ENCODE data around the gene HSPD1. TPM values are rescaled to one million over a fixed set of nuclear protein-coding genes. Genes with fewer than 3 reads are reported as not detected.

Gene HSPD1
- total and polyA plus RNA-seq, 5 donors from 2014 or later = 81.1 to 183 (median 99.9) TPM

DNA sequence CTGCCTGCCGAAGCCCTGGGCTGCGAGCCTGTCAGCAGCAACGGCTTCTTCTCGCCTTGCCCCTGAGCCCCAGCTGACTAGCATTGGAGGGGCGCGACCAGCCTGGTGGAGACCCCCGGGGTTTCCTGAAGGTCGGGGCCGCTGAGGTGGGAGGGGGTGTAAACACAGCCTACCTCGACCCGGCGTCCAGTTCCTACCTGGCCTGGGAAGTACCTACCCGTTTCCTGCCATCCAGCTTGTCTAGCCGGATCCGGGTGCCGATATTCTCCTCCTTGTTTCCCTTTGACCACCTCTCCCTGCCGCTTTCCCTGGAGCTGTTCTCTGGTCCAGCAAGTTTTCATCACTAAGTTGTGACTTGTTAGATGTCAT, 16.7 kb upstream of the HSPD1 start:
- peak overlapping the region; percentile 95 to 100 (median 98) for H3K4me3 Mint-ChIP-seq
- H3K9me3 ChIP-seq (ENCODE audit: control insufficient read depth in 2 of 2, low read length in 2 of 2) = no peaks in the 10 kb centered on the region
- peaks cover 6% of the 10 kb centered on the region for H3K27me3 Mint-ChIP-seq
- H3K4me3 ChIP-seq (ENCODE audit: low read depth, low read length) = peak overlapping the region; percentile 88
- peaks cover 29 to 63% (median 49%) of the 10 kb centered on the region in 4 donors for H3K4me1 Mint-ChIP-seq
- ATAC-seq (ENCODE audit: low read depth in 2 of 2) = no peak
- H3K27me3 ChIP-seq (ENCODE audit: control insufficient read depth, insufficient read depth, low read length) = no peaks in the 10 kb centered on the region
- peaks cover 19% of the 10 kb centered on the region for H3K4me1 ChIP-seq (ENCODE audit: control insufficient read depth, insufficient read depth, low read length, poor library complexity, severe bottlenecking)
- peak in 1 of 3 donors; percentile 41 for DNase-seq
- peaks cover 0 to 6% (median 0%) of the 10 kb centered on the region in 7 donors for H3K9me3 Mint-ChIP-seq
- H3K36me3 Mint-ChIP-seq = peaks cover 22% of the 10 kb centered on the region
- peak overlapping the region; percentile 91 to 100 (median 93) for H3K27ac Mint-ChIP-seq
- peak overlapping the region; percentile 92 for H3K27ac ChIP-seq (ENCODE audit: insufficient read depth, low read length, poor library complexity, severe bottlenecking)
- peaks cover 12% of the 10 kb centered on the region for H3K36me3 ChIP-seq (ENCODE audit: control insufficient read depth, insufficient read depth, low read length)

DNA sequence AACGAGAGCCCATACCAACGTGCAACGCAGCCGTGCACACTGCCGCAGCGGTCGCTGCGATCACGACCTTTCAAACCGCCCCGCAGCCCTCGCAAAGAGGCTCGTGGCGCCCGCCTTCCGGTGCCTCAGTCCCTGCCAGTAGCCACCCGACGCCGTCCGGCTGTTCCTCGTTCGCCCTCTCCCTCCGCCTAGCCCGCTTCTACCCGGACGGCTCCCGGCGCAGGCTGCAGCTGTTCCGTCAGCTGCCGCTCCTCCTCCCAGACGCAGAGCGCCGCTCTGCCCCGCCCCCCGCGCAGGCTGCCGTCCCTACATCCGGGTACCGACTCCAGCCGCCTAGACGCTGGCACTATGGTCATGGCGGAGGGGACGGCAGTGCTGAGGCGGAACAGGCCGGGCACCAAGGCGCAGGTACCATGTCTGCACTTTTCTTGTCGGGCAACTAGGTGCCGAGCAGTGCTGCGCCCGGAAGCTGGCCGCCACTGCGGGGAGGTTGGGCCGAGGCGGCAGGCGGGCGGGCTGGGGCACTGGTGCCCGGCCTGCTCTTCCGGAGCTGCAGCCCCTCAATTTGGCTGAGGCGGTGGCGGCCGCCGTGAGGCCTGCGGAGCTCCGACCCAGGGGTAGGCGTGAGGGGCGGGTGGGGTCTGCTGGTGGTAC, 16.2 kb upstream of the HSPD1 start, which contains the start of gene MOB4:
Gene MOB4 (plus strand): TSS at position 328 of the 654 bp plus-strand sequence. CDS start 21 bp downstream, at position 349.
- Histone ChIP-seq H3K4me1 (ENCODE audit: control insufficient read depth, insufficient read depth, low read length, poor library complexity, severe bottlenecking) (peaks cover 19% of the 10 kb centered on the region), H3K36me3 (ENCODE audit: control insufficient read depth, insufficient read depth, low read length) (peaks cover 10% of the 10 kb centered on the region), H3K27me3 (ENCODE audit: control insufficient read depth, insufficient read depth, low read length) (no peaks in the 10 kb centered on the region), H3K27ac (ENCODE audit: insufficient read depth, low read length, poor library complexity, severe bottlenecking) (peak within 1 kb of the TSS; percentile 92), H3K9me3 (ENCODE audit: control insufficient read depth in 2 of 2, low read length in 2 of 2) (no peaks in the 10 kb centered on the region), H3K4me3 (ENCODE audit: low read depth, low read length) (peak within 1 kb of the TSS; percentile 99)
- H3K4me1 Mint-ChIP-seq = peaks cover 27 to 59% (median 47%) of the 10 kb centered on the region in 4 donors
- peak; percentile 92 to 94 for ATAC-seq (ENCODE audit: low read depth in 2 of 2)
- peak; percentile 91 to 97 (median 93) for DNase-seq
- H3K27me3 Mint-ChIP-seq = peaks cover 6% of the 10 kb centered on the region
- H3K9me3 Mint-ChIP-seq = peaks cover 0 to 3% (median 0%) of the 10 kb centered on the region in 7 donors
- H3K4me3 Mint-ChIP-seq = peak within 1 kb of the TSS; percentile 95 to 100 (median 98)
- H3K36me3 Mint-ChIP-seq = peaks cover 17% of the 10 kb centered on the region
- H3K27ac Mint-ChIP-seq = peak within 1 kb of the TSS; percentile 91 to 100 (median 93)

DNA sequence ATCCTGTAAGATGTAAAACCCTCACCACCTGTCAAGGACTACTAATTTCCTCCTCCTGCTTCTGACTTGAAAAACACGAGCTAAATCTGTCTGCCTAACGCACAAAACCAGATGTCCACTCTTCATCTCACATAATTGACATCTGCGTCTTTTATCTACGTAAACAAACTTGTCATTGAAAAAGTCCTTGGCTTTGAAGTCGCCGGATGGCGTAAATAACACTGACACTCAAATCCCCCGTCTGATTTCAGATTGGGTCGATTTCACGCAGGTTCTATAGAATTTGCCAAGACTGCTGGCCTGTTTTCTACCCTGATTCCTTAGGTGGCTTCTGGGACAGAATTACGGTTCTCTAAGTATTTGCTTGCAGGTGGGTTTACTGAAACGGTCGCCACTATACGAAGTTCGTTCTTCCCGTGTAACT, 15.7 kb upstream of the HSPD1 start:
- H3K4me3 ChIP-seq (ENCODE audit: low read depth, low read length) = peak overlapping the region; percentile 99
- H3K9me3 ChIP-seq (ENCODE audit: control insufficient read depth in 2 of 2, low read length in 2 of 2) = no peaks in the 10 kb centered on the region
- Mint-ChIP-seq H3K9me3 (peaks cover 0 to 1% (median 0%) of the 10 kb centered on the region in 7 donors), H3K4me1 (peaks cover 25 to 56% (median 44%) of the 10 kb centered on the region in 4 donors), H3K36me3 (peaks cover 11% of the 10 kb centered on the region), H3K27me3 (peaks cover 6% of the 10 kb centered on the region), H3K27ac (peak overlapping the region; percentile 91 to 97 (median 93)), H3K4me3 (peak overlapping the region; percentile 95 to 100 (median 98))
- ATAC-seq (ENCODE audit: low read depth in 2 of 2) (no peak), DNase-seq (no peak)
- H3K36me3 ChIP-seq (ENCODE audit: control insufficient read depth, insufficient read depth, low read length) = peaks cover 6% of the 10 kb centered on the region
- peak overlapping the region; percentile 92 for H3K27ac ChIP-seq (ENCODE audit: insufficient read depth, low read length, poor library complexity, severe bottlenecking)
- H3K4me1 ChIP-seq (ENCODE audit: control insufficient read depth, insufficient read depth, low read length, poor library complexity, severe bottlenecking) = peaks cover 19% of the 10 kb centered on the region
- no peaks in the 10 kb centered on the region for H3K27me3 ChIP-seq (ENCODE audit: control insufficient read depth, insufficient read depth, low read length)

DNA sequence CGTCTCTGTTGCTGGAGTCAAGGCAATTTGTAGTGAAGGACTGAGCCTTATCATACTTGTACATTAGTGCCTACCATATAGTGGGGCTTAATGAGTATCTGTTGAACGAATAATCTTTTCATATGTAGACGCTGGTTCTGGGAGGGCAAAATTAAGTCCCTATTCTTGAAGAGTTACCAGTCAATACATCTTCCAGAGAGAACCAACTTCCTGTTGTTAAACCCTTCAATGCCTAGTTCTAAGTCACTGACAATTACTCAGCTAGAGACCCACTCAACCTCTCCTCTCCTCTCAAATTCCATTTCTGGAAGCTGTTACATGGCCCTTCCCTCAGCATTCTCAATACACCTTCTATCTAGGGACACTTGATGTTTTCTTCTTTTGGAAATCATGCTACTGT, 15.1 kb upstream of the HSPD1 start:
- Mint-ChIP-seq H3K27ac (peak overlapping the region; percentile 91 to 97 (median 93)), H3K27me3 (peaks cover 6% of the 10 kb centered on the region), H3K36me3 (peaks cover 9% of the 10 kb centered on the region), H3K4me3 (peak overlapping the region; percentile 95 to 100 (median 98)), H3K9me3 (peaks cover 0 to 1% (median 0%) of the 10 kb centered on the region in 7 donors), H3K4me1 (peaks cover 27 to 50% (median 40%) of the 10 kb centered on the region in 4 donors)
- peak overlapping the region; percentile 99 for H3K4me3 ChIP-seq (ENCODE audit: low read depth, low read length)
- peak in 2 of 3 donors; percentile 18 to 55 for DNase-seq
- H3K9me3 ChIP-seq (ENCODE audit: control insufficient read depth in 2 of 2, low read length in 2 of 2) = no peaks in the 10 kb centered on the region
- H3K27me3 ChIP-seq (ENCODE audit: control insufficient read depth, insufficient read depth, low read length) = no peaks in the 10 kb centered on the region
- peaks cover 19% of the 10 kb centered on the region for H3K4me1 ChIP-seq (ENCODE audit: control insufficient read depth, insufficient read depth, low read length, poor library complexity, severe bottlenecking)
- H3K27ac ChIP-seq (ENCODE audit: insufficient read depth, low read length, poor library complexity, severe bottlenecking) = peak overlapping the region; percentile 92
- no peak for ATAC-seq (ENCODE audit: low read depth in 2 of 2)
- H3K36me3 ChIP-seq (ENCODE audit: control insufficient read depth, insufficient read depth, low read length) = peaks cover 2% of the 10 kb centered on the region

DNA sequence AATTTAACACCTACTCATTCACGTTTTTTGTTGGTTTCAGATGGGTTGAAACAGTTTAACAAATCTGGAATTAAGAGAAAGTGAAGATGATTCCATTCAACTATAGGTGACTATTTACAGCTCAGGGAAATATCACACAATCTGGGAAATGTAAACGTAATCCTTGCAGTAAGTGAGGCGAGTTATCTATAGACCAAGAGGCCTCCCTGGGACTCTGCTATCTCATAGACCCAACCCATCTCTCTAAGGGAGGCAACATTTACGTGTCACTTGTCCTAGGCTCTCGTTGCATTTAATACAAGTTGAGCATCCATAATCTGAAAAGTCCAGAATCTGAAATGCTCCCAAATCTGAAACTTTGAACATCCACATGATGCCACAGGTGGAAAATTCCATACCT, 14.3 kb upstream of the HSPD1 start:
- Histone ChIP-seq H3K4me3 (ENCODE audit: low read depth, low read length) (no peak overlapping the region), H3K27ac (ENCODE audit: insufficient read depth, low read length, poor library complexity, severe bottlenecking) (peak overlapping the region; percentile 92), H3K27me3 (ENCODE audit: control insufficient read depth, insufficient read depth, low read length) (no peaks in the 10 kb centered on the region), H3K9me3 (ENCODE audit: control insufficient read depth in 2 of 2, low read length in 2 of 2) (no peaks in the 10 kb centered on the region), H3K36me3 (ENCODE audit: control insufficient read depth, insufficient read depth, low read length) (no peaks in the 10 kb centered on the region), H3K4me1 (ENCODE audit: control insufficient read depth, insufficient read depth, low read length, poor library complexity, severe bottlenecking) (peaks cover 19% of the 10 kb centered on the region)
- ATAC-seq (ENCODE audit: low read depth in 2 of 2) = no peak
- no peak overlapping the region for H3K27ac Mint-ChIP-seq
- peaks cover 20 to 42% (median 32%) of the 10 kb centered on the region in 4 donors for H3K4me1 Mint-ChIP-seq
- DNase-seq = no peak
- H3K36me3 Mint-ChIP-seq = peaks cover 1% of the 10 kb centered on the region
- no peaks in the 10 kb centered on the region for H3K9me3 Mint-ChIP-seq
- peak overlapping the region in 2 of 4 donors; percentile 21 to 100 for H3K4me3 Mint-ChIP-seq
- peaks cover 6% of the 10 kb centered on the region for H3K27me3 Mint-ChIP-seq

DNA sequence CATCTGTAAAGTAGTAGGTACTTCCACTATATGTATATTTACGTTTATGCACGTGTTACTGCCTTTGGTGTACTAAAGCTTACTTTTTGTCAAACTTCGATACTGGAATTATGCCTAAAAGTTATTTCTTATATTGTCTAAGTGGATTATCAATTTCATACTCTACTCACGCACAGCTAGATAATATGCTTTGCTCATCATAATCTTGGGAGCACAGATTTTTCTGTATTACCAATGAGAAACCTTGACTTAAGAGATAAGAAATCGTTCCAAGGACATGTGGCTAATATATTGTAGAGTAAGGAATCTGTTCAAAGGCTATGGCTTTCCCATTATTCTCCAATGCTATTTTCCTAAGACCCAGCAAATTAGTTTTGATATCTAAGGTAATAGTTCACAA, 7.0 kb upstream of the HSPD1 start:
- DNase-seq (no peak), ATAC-seq (ENCODE audit: low read depth in 2 of 2) (no peak)
- Histone ChIP-seq H3K4me1 (ENCODE audit: control insufficient read depth, insufficient read depth, low read length, poor library complexity, severe bottlenecking) (peaks cover 14% of the 10 kb centered on the region), H3K27me3 (ENCODE audit: control insufficient read depth, insufficient read depth, low read length) (no peaks in the 10 kb centered on the region), H3K4me3 (ENCODE audit: low read depth, low read length) (no peak overlapping the region), H3K36me3 (ENCODE audit: control insufficient read depth, insufficient read depth, low read length) (peaks cover 15% of the 10 kb centered on the region), H3K27ac (ENCODE audit: insufficient read depth, low read length, poor library complexity, severe bottlenecking) (no peak overlapping the region), H3K9me3 (ENCODE audit: control insufficient read depth in 2 of 2, low read length in 2 of 2) (no peaks in the 10 kb centered on the region)
- H3K27me3 Mint-ChIP-seq = no peaks in the 10 kb centered on the region
- H3K4me1 Mint-ChIP-seq = peaks cover 11 to 27% (median 14%) of the 10 kb centered on the region in 4 donors
- no peak overlapping the region for H3K27ac Mint-ChIP-seq
- peak overlapping the region in 1 of 4 donors; percentile 19 for H3K4me3 Mint-ChIP-seq
- no peaks in the 10 kb centered on the region for H3K9me3 Mint-ChIP-seq
- H3K36me3 Mint-ChIP-seq = peaks cover 12% of the 10 kb centered on the region

DNA sequence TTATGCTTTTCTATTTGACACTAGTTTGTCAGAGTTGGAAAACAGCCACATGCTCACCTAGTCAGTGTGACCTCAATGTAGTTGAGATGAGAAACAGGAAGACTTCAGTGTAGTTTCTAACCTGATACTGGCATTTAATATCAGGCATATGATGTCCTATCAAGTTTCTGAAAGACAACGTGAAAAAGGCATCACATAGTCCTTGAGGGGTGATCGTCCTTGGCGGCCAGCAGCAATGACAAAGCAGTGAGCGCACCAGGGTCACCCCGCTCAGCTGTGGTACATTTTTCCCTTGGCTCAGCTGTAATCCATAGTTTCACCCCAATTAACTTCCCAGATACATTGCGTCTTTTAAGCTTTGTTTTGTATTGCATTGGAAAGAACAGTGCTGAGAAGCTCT, 4.9 kb upstream of the HSPD1 start:
- DNase-seq (no peak), ATAC-seq (ENCODE audit: low read depth in 2 of 2) (no peak)
- peak overlapping the region in 1 of 3 donors; percentile 48 for H3K27ac Mint-ChIP-seq
- Histone ChIP-seq H3K27ac (ENCODE audit: insufficient read depth, low read length, poor library complexity, severe bottlenecking) (no peak overlapping the region), H3K4me1 (ENCODE audit: control insufficient read depth, insufficient read depth, low read length, poor library complexity, severe bottlenecking) (peaks cover 27% of the 10 kb centered on the region), H3K4me3 (ENCODE audit: low read depth, low read length) (no peak overlapping the region), H3K9me3 (ENCODE audit: control insufficient read depth in 2 of 2, low read length in 2 of 2) (no peaks in the 10 kb centered on the region), H3K36me3 (ENCODE audit: control insufficient read depth, insufficient read depth, low read length) (peaks cover 15% of the 10 kb centered on the region), H3K27me3 (ENCODE audit: control insufficient read depth, insufficient read depth, low read length) (no peaks in the 10 kb centered on the region)
- no peaks in the 10 kb centered on the region for H3K27me3 Mint-ChIP-seq
- H3K4me1 Mint-ChIP-seq = peaks cover 11 to 39% (median 23%) of the 10 kb centered on the region in 4 donors
- no peak overlapping the region for H3K4me3 Mint-ChIP-seq
- H3K36me3 Mint-ChIP-seq = peaks cover 15% of the 10 kb centered on the region
- H3K9me3 Mint-ChIP-seq = no peaks in the 10 kb centered on the region
